GM12878 (cell line): Measurements from ENCODE around the gene UBE2J2. TPM values are rescaled to one million over a fixed set of nuclear protein-coding genes. Genes with fewer than 3 reads are reported as not detected.

Experiments
- ASH2L ChIP-seq: fragments of 300-600, 200-600 bp; sonication (generic); IDR thresholded peaks from 2 replicates; pipeline ENCODE4 v1.6.1; 2017; ENCODE audit warnings: low read depth, mild to moderate bottlenecking, borderline replicate concordance
- BACH1 ChIP-seq: fragments of 450-650 bp; IDR thresholded peaks from 2 replicates; pipeline ENCODE4 v1.6.1; 2017; ENCODE audit warnings: mild to moderate bottlenecking, borderline replicate concordance
- CHD1 ChIP-seq: IDR thresholded peaks from 2 replicates; pipeline ENCODE4 v1.6.1; 2012; ENCODE audit warnings: low read depth, low read length, improper control_type of control experiment
- EED ChIP-seq: sonication (generic); IDR thresholded peaks from 2 replicates; pipeline ENCODE4 v1.6.1; 2016; ENCODE audit warnings: antibody characterized with exemption, low read depth
- FOXM1 ChIP-seq: IDR thresholded peaks from 2 replicates; pipeline ENCODE4 v1.6.1; 2012; ENCODE audit warnings: low read depth, mild to moderate bottlenecking, inconsistent platforms, low read length, moderate library complexity
- IRF4 ChIP-seq: IDR thresholded peaks from 2 replicates; pipeline ENCODE4 v1.6.1; 2011; ENCODE audit warnings: low read depth, low read length
- KLF5 ChIP-seq: fragments of 450-650 bp; IDR thresholded peaks from 2 replicates; pipeline ENCODE4 v1.6.1; 2014; ENCODE audit warnings: mild to moderate bottlenecking; ENCODE audit not compliant: partially characterized antibody
- LARP7 ChIP-seq: fragments of 450-650 bp; IDR thresholded peaks from 2 replicates; pipeline ENCODE4 v1.6.1; 2017; ENCODE audit warnings: mild to moderate bottlenecking
- MEF2A ChIP-seq: IDR thresholded peaks from 2 replicates; pipeline ENCODE4 v1.6.1; 2011; ENCODE audit warnings: low read depth, mild to moderate bottlenecking, low read length, moderate library complexity; ENCODE audit not compliant: insufficient read depth
- MEF2B ChIP-seq: fragments of 450-650 bp; IDR thresholded peaks from 2 replicates; pipeline ENCODE4 v1.6.1; 2018; ENCODE audit warnings: mild to moderate bottlenecking, moderate library complexity; ENCODE audit not compliant: partially characterized antibody, poor library complexity, severe bottlenecking
- MTA2 ChIP-seq: fragments of 450-650 bp; IDR thresholded peaks from 2 replicates; pipeline ENCODE4 v1.6.1; 2016; ENCODE audit warnings: low read depth, mild to moderate bottlenecking, moderate library complexity
- NBN ChIP-seq: fragments of 450-650 bp; IDR thresholded peaks from 2 replicates; pipeline ENCODE4 v1.6.1; 2016
- NFIC ChIP-seq: IDR thresholded peaks from 2 replicates; pipeline ENCODE4 v1.6.1; 2012; ENCODE audit warnings: low read depth, mild to moderate bottlenecking, inconsistent platforms, low read length, moderate library complexity
- NFYA ChIP-seq: IDR thresholded peaks from 2 replicates; pipeline ENCODE4 v1.6.1; 2011; ENCODE audit warnings: low read depth, mild to moderate bottlenecking, low read length, improper control_type of control experiment, borderline replicate concordance
- PML ChIP-seq: IDR thresholded peaks from 2 replicates; pipeline ENCODE4 v1.6.1; 2012; ENCODE audit warnings: low read length, inconsistent platforms
- POLR2A ChIP-seq: IDR thresholded peaks from 2 replicates; pipeline ENCODE4 v1.6.1; 2011; ENCODE audit warnings: low read depth, mild to moderate bottlenecking, low read length
- RUNX3 ChIP-seq: IDR thresholded peaks from 2 replicates; pipeline ENCODE4 v1.6.1; 2012; ENCODE audit warnings: low read length, inconsistent platforms
- SIN3A ChIP-seq: IDR thresholded peaks from 2 replicates; pipeline ENCODE4 v1.6.1; 2012; ENCODE audit warnings: low read depth, low read length, improper control_type of control experiment
- SREBF1 ChIP-seq: IDR thresholded peaks from 2 replicates; pipeline ENCODE4 v1.6.1; 2012; ENCODE audit warnings: mild to moderate bottlenecking, low read length
- STAT1 ChIP-seq: fragments of 450-650 bp; conservative IDR thresholded peaks from 2 replicates; pipeline ENCODE4 v1.6.1; 2014; ENCODE audit warnings: antibody characterized with exemption, mild to moderate bottlenecking
- TCF7 ChIP-seq: IDR thresholded peaks from 2 replicates; pipeline ENCODE4 v1.6.1; 2014; ENCODE audit warnings: antibody characterized with exemption, borderline replicate concordance
- ZNF622 ChIP-seq: fragments of 450-650 bp; IDR thresholded peaks from 2 replicates; pipeline ENCODE4 v1.6.1; 2017; ENCODE audit warnings: mild to moderate bottlenecking, inconsistent platforms
- polyA plus RNA-seq, 11 experiments: library from polyadenylated mRNA; depleted of rRNA in 4 of 11; unstranded in 6 of 11; stranded (reverse) in 5 of 11; fragments of >200 nt; fragmentation: Nextera tagmentation in 4 of 11; fragmentation: Illumina TruSeq in 1 of 11; extraction: Ambion mirVana in 4 of 11; extraction: Trizol in 1 of 11; gene quantifications; 1 replicate in 1 of 11; 2 replicates in 10 of 11; pipeline versions ENCODE4 v1.2.1 to v1.2.3, GENCODE V29; 2011 to 2016; ENCODE audit warnings: inconsistent platforms in 2 of 11, missing spikeins in 2 of 11, low read depth in 1 of 11
- total RNA-seq, 4 experiments: library from RNA; depleted of rRNA in 3 of 4; stranded (reverse); fragments of >200 nt in 3 of 4; fragmentation: Illumina TruSeq in 1 of 4; extraction: Trizol in 1 of 4; gene quantifications; 2 replicates each; pipeline versions ENCODE4 v1.2.1 to v1.2.3, GENCODE V29; 2013 to 2021
- TF ChIP-seq, protein P1 (sequence below): fragments of 450-650 bp; IDR thresholded peaks from 2 replicates; pipeline ENCODE4 v1.6.1; 2014; ENCODE audit warnings: mild to moderate bottlenecking
- TF ChIP-seq, protein P2 (sequence below): fragments of 450-650 bp; IDR thresholded peaks from 2 replicates; pipeline ENCODE4 v1.6.1; 2016; ENCODE audit warnings: mild to moderate bottlenecking
- TF ChIP-seq, protein P3 (sequence below): fragments of 450-650 bp; formaldehyde crosslinking; IDR thresholded peaks from 2 replicates; pipeline ENCODE4 v1.4.0; 2022; ENCODE audit warnings: mild to moderate bottlenecking, moderate library complexity
- TF ChIP-seq, protein P4 (sequence below): fragments of 450-650 bp; conservative IDR thresholded peaks from 2 replicates; pipeline ENCODE4 v1.6.1; 2017; ENCODE audit warnings: mild to moderate bottlenecking, moderate library complexity

The UBE2J2 gene
- total and polyA plus RNA-seq, 10 of the 15 experiments (the other 5 are each of a cell fraction or from before 2014, with no cell fraction given): 0.72 to 70.5 (median 49.2) TPM

- TF ChIP-seq, protein P1, sequence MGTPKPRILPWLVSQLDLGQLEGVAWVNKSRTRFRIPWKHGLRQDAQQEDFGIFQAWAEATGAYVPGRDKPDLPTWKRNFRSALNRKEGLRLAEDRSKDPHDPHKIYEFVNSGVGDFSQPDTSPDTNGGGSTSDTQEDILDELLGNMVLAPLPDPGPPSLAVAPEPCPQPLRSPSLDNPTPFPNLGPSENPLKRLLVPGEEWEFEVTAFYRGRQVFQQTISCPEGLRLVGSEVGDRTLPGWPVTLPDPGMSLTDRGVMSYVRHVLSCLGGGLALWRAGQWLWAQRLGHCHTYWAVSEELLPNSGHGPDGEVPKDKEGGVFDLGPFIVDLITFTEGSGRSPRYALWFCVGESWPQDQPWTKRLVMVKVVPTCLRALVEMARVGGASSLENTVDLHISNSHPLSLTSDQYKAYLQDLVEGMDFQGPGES: peak; percentile 81; the same call in 1 of the 2 replicates
- TF ChIP-seq LARP7 (peak; percentile 47; the same call in 1 of the 2 replicates), IRF4 (no peak), NBN (peak; percentile 86), SREBF1 (no peak), MEF2B (peak; percentile 79), TCF7 (no peak), BACH1 (peak; percentile 26; the same call in 1 of the 2 replicates), EED (no peak), CHD1 (no peak), MEF2A (0 out of 2 replicates have a peak, but pooled peaks have one; percentile 31), KLF5 (peak; percentile 53), PML (no peak; the same call in 1 of the 2 replicates), MTA2 (no peak), FOXM1 (no peak), NFIC (no peak), POLR2A (peak; percentile 76), NFYA (no peak), STAT1 (0 out of 2 replicates have a peak, but pooled peaks have one; percentile 82), ZNF622 (no peak), ASH2L (no peak), SIN3A (peak; percentile 90), RUNX3 (peak; percentile 56)
- TF ChIP-seq, protein P2, sequence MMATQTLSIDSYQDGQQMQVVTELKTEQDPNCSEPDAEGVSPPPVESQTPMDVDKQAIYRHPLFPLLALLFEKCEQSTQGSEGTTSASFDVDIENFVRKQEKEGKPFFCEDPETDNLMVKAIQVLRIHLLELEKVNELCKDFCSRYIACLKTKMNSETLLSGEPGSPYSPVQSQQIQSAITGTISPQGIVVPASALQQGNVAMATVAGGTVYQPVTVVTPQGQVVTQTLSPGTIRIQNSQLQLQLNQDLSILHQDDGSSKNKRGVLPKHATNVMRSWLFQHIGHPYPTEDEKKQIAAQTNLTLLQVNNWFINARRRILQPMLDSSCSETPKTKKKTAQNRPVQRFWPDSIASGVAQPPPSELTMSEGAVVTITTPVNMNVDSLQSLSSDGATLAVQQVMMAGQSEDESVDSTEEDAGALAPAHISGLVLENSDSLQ: peak; percentile 46; the same call in 1 of the 2 replicates
- TF ChIP-seq, protein P3, sequence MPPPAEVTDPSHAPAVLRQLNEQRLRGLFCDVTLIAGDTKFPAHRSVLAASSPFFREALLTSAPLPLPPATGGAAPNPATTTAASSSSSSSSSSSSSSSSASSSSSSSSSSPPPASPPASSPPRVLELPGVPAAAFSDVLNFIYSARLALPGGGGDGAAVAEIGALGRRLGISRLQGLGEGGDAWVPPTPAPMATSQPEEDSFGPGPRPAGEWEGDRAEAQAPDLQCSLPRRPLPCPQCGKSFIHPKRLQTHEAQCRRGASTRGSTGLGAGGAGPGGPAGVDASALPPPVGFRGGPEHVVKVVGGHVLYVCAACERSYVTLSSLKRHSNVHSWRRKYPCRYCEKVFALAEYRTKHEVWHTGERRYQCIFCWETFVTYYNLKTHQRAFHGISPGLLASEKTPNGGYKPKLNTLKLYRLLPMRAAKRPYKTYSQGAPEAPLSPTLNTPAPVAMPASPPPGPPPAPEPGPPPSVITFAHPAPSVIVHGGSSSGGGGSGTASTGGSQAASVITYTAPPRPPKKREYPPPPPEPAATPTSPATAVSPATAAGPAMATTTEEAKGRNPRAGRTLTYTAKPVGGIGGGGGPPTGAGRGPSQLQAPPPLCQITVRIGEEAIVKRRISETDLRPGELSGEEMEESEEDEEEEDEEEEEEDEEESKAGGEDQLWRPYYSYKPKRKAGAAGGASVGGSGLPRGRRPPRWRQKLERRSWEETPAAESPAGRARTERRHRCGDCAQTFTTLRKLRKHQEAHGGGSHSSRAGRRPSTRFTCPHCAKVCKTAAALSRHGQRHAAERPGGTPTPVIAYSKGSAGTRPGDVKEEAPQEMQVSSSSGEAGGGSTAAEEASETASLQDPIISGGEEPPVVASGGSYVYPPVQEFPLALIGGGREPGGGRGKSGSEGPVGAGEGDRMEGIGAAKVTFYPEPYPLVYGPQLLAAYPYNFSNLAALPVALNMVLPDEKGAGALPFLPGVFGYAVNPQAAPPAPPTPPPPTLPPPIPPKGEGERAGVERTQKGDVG (CRISPR knock-in tag): no peak
- TF ChIP-seq, protein P4, sequence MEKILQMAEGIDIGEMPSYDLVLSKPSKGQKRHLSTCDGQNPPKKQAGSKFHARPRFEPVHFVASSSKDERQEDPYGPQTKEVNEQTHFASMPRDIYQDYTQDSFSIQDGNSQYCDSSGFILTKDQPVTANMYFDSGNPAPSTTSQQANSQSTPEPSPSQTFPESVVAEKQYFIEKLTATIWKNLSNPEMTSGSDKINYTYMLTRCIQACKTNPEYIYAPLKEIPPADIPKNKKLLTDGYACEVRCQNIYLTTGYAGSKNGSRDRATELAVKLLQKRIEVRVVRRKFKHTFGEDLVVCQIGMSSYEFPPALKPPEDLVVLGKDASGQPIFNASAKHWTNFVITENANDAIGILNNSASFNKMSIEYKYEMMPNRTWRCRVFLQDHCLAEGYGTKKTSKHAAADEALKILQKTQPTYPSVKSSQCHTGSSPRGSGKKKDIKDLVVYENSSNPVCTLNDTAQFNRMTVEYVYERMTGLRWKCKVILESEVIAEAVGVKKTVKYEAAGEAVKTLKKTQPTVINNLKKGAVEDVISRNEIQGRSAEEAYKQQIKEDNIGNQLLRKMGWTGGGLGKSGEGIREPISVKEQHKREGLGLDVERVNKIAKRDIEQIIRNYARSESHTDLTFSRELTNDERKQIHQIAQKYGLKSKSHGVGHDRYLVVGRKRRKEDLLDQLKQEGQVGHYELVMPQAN: peak; percentile 39
Observed at GRCh38 chr1:1307923-1308755, 34.5 kb upstream of the UBE2J2 start, which contains the start of the genes ACAP3 and PUSL1 (continued).
